DMS53 treated with DMSO at 0.1 percent for 48 hours (cell line): ENCODE data around the gene POU2AF1.

Experiments used
- DNase-seq: peaks from one replicate; lab custom pipeline; 2025; ENCODE audit not compliant: unreplicated experiment; lab: John Stamatoyannopoulos, UW

POU2AF1 gene

GRCh38 chr11:111387363-111387762 lies 8.3 kb upstream of the POU2AF1 start:
- no peak for DNase-seq

GRCh38 chr11:111386611-111387150 lies 7.6 kb upstream of the POU2AF1 start:
- no peak for DNase-seq

- no peak for DNase-seq
These were observed 5.4 kb upstream of the POU2AF1 start for GRCh38 chr11:111384494-111384893.

DNA sequence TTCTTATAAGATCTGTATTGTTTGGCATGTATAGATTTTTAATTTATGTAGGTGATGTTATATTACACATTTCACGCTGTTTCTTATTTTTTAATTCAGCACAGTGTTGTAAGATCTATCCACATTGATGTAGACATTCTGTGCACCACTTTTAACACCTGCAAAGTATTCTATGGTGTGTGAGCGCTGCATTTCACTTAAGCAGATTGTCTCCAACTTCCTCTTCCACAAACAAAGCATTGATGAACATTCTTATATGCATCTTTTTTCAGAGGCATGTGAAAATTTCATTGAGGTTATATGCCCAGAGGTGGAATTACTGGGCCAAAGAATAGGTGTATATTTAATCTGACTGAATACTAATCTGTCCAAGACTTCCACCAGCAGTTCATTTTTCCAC lies 3.4 kb upstream of the POU2AF1 start:
- DNase-seq, result no peak

DNA sequence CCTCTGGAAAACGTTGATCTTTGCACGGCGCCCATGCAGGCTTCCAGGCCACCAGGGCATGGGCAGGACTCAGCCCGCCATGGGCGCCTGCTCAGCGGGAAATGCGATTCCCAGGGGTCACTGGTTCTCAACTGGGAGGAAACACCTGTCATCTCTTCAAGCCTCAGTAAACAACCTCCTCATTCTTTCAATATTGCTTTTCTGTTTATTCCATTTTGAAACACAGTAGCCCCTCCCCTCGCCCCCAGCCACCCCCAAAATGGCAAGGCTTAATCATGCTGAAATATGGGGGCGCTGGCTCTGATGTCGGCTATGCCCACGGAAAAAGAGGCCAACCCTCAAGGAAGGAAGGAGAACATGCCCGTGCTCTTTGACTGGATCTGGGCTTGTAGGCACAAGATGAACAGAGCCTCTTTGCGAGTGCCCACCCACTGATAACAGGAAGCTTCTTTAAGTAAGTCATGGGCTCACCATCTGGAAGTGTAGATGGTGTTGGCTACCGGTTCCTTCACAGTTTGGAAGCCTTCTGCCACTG lies 594 bp upstream of the POU2AF1 start:
- DNase-seq, result peak; percentile 26

DNA sequence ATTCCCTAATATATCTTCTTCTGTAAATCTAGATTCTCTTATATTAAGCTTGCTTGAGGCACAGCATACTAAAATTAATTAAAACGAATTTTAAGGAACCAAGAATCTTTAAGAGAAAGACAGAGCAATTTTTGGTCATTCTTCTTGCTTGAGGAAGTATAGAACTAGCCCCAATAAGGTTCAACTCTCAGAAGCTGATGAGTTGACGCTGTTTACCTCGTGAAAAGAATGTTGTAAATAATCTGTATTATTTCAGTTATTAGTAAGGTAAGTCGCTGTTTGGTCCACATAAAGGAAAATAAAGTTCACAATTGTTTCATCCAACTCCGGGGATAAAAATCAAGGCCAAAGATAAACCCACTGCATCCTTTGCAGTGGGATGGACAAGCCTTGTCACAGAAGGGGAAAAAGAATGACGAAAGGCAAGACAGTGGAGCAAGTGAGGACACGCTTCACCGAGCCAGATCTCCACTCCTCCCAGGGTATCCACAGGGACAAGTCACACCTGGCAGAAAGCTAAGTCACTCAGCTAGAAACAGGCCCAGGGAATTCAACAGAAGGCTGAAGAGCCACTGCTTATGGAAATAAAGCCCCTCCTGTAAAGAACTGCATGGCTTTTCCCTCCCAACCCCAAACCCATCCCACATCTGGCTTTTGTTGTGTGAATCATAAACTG lies 752 bp downstream of the POU2AF1 start:
- no peak for DNase-seq

DNA sequence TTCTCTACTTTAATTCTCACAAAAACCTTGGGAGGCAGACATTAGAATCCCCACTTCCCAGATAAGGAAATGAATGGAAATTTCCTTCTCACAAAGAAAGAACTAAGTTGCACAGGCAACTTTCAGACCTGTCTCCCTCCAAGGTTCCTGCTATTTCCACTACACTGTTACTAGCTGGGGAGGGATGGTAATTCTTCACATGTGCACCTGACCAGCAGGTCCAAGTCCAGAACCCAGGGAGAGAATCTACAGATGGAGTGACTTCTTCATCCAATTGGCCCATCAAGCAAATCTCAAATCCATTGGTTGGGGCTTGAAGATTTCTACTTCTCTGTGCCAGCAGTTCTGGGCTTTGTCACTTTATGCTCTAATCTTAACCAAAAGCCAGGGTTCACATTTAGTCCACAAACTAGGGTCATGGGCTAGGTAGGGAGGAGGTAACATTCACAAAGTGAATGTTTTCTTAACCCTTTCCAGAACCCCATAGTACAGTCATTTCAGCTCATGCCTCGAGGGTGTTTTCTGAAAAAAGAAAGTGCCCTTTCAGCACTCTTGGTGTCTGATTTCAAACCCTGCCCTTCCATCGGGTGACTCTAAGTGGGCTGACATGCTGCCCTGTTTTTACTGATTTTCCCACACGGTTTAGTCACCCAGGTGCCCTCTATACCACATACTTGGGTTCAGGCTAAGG lies 2.7 kb downstream of the POU2AF1 start:
- no peak for DNase-seq

- DNase-seq, result no peak
These were observed 5.5 kb downstream of the POU2AF1 start for GRCh38 chr11:111373590-111373989.

DNA sequence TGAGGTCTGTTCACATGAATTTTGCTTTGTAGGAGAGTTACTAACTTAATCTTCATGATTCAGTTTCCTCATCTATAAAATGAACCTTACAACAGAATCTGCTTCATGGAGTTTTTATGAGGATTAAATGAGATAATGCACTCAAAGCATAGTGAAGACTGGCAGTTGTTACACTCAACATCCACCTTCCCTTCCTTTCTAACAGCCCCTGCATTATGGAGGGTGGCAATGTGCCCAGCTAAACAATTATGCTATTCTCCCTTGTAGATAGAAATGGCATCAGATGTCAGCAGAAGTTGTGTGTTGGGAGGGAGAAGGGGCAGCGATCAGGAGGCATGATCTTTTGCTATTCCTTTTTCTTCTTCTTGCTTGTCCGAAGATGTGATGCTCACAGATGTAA lies 6.5 kb downstream of the POU2AF1 start:
- no peak for DNase-seq

DNA sequence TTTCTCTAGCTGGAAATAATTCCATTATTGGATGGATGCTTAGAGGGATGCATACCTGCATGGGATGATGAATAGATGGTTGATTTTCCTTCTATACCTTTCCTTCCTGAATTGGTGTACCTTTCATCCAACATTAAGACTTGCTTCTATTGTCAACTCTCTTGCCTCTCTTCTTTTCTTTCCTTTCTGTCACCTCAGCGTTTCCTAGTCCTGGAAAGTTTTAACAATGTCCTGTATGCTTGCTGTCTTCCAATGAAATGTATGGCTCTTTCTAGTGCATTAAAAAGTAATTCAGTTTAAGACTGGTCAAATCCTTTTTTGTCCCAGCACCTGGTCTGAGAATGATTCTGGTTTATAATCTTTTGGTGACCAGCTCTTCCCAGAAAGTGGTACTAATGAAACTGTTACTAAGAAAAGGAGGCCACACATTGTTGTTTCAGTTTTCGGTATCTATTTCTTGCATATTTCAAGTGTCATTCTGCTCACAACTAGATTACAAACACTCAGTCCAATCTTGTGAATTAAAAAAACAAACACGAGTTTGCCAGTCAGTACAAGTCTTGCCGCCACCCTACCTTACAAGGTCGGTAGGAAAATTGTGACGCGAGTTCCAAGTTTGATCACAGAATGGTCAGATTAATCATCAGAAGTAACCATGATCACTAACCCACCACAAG lies 8.0 kb downstream of the POU2AF1 start:
- no peak for DNase-seq

- no peak for DNase-seq
These were observed 8.7 kb downstream of the POU2AF1 start for GRCh38 chr11:111370270-111370901.

- DNase-seq, result no peak
These were observed 10.9 kb downstream of the POU2AF1 start for GRCh38 chr11:111368285-111368560.

GRCh38 chr11:111367411-111368284 lies 11.4 kb downstream of the POU2AF1 start:
- DNase-seq, result no peak

DNA sequence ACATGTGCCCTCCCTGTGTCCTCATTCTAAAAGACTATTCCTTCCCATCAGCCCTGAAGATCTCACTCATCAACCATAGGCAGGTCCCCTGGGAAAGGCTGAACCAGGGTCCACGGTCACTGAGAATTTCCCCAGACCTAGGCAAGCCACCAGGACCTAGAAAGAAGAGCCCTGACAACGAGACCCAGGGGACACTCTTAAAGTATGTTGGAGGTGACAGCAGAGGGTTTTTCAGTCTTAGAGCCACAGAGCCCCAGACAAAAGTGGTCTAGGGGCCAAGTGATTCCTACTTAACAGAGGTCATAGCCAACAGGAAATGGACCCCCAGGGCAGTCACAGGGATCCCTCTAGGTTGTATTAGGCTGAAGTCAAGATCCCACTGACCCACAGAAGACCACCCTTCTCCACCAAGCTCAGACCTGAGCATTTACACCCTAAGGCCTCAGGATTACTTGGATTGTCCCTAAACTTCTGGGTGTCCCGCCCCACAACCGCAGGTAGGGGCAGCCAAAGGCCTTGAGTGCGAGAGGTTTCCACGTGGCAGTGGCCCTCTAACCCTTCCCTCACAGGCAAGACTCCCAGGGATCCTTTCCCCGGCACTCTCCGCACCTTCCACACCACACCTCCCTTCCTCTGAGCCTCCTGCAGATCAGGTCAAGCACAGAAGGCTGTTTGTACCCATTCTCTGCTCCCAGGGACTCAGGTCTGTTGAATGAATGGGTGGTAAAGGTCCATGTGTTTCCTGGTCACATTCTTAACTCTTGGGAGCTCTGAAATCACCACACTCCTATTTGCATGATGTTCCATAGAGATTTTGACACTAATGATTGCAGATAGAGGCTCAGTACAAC lies 12.3 kb downstream of the POU2AF1 start:
- no peak for DNase-seq

- no peak for DNase-seq
These were observed 13.1 kb downstream of the POU2AF1 start for GRCh38 chr11:111365722-111366559.

- DNase-seq, result no peak
These were observed 14.6 kb downstream of the POU2AF1 start for GRCh38 chr11:111364503-111364902.

- DNase-seq, result no peak
These were observed 15.1 kb downstream of the POU2AF1 start for GRCh38 chr11:111363985-111364384.

GRCh38 chr11:111362887-111363411 lies 16.1 kb downstream of the POU2AF1 start:
- DNase-seq, result no peak
